MG63 (cell line): ENCODE data around the gene RARRES1. TPM values are rescaled to one million over a fixed set of nuclear protein-coding genes. Genes with fewer than 3 reads are reported as not detected.
A peak's percentile ranks its signal among the peaks of the same experiment; 100 is the strongest.

ENCODE experiments used
- DNase-seq: peaks from one replicate; pipeline ENCODE4 v3.0.0-alpha.2; 2020
- H3K27me3 ChIP-seq: fragments of 250-450 bp; sonication (Bioruptor Pico); 2 replicates; pipeline ENCODE4 v1.5.1; 2020; ENCODE audit warnings: mild to moderate bottlenecking, moderate library complexity
- H3K36me3 ChIP-seq: fragments of 250-450 bp; sonication (Bioruptor Pico); 2 replicates; pipeline ENCODE4 v1.5.1; 2020; ENCODE audit warnings: mild to moderate bottlenecking, moderate library complexity
- H3K4me3 ChIP-seq: fragments of 250-450 bp; sonication (Bioruptor Pico); 2 replicates; pipeline ENCODE4 v1.5.1; 2020; ENCODE audit warnings: mild to moderate bottlenecking, moderate library complexity
- H3K9me3 ChIP-seq: fragments of 250-450 bp; sonication (Bioruptor Pico); 2 replicates; pipeline ENCODE4 v1.5.1; 2020; ENCODE audit warnings: mild to moderate bottlenecking, moderate library complexity
- total RNA-seq: library from RNA; depleted of rRNA; stranded (reverse); fragments of >200 nt; shearing (Covaris generic); gene quantifications from 2 replicates; pipeline ENCODE4 v1.2.3, GENCODE V29; 2014; ENCODE audit warnings: low replicate concordance

The RARRES1 gene
- total RNA-seq, 1 experiment from 2014 or later = not detected

DNA sequence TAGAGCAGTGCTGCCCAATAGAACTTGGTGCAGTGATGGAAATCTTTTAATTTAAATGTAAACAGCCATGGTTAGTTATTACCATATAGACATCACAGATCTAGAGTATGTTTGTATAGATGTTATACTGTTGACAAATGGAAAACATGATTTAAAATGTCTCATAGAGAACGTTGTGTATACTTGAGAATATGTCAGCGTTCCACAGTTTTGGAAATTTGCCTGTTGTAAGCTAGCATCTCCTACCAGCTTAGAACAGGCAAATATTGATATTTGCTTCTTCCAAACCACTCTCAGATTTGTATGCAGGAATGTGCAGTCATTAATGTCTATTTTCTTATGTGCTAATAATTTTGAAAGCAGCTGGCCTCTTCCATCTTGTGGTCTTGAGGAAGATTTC, 51.4 kb downstream of the RARRES1 start:
- Histone ChIP-seq H3K36me3 (peaks cover 71% of the 10 kb centered on the region), H3K27me3 (no peaks in the 10 kb centered on the region), H3K4me3 (no peak overlapping the region), H3K9me3 (no peaks in the 10 kb centered on the region)
- DNase-seq = no peak

DNA sequence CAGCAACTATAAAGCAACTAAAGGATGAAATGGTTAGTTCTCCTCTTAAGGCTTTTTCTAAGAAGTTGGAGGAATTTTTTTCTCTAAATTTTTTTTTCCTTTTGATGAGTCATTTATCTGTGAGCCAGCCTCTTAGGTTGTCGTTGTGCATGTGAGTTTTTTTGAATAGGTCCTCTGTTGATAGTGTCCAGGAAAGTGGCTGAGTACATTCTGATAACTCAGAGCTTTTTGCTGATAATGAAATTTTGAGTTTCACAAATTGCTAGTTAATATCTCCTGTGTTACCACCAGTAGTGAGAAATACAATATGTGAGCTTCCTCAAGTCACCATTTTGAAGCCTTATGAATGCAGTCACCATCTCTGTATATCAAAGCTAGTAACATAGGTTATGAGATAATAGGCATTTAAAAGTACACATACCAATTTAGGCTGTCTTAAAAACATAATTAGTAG, 52.7 kb downstream of the RARRES1 start:
- peaks cover 60% of the 10 kb centered on the region for H3K36me3 ChIP-seq
- no peak overlapping the region for H3K4me3 ChIP-seq
- no peaks in the 10 kb centered on the region for H3K9me3 ChIP-seq
- no peak for DNase-seq
- no peaks in the 10 kb centered on the region for H3K27me3 ChIP-seq

DNA sequence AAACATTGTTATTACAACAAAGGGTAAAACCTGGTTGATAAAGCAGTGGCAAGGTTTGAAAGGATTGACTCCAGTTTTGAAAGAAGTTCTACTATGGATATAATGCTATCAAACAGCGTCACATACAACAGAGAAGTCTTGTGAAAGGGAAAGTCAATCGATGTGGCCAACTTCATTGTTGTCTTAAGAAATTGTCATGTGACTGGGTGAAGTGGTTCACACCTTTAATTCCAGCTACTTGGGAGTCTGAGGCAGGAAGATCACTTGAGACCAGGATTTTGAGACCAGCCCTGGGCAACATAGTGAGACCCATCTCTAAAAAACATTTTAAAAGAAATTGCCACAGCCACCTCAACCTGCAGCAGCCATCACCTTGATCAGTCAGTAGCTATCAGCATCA, 53.6 kb downstream of the RARRES1 start:
- Histone ChIP-seq H3K4me3 (no peak overlapping the region), H3K9me3 (no peaks in the 10 kb centered on the region), H3K36me3 (peaks cover 52% of the 10 kb centered on the region), H3K27me3 (no peaks in the 10 kb centered on the region)
- no peak for DNase-seq

DNA sequence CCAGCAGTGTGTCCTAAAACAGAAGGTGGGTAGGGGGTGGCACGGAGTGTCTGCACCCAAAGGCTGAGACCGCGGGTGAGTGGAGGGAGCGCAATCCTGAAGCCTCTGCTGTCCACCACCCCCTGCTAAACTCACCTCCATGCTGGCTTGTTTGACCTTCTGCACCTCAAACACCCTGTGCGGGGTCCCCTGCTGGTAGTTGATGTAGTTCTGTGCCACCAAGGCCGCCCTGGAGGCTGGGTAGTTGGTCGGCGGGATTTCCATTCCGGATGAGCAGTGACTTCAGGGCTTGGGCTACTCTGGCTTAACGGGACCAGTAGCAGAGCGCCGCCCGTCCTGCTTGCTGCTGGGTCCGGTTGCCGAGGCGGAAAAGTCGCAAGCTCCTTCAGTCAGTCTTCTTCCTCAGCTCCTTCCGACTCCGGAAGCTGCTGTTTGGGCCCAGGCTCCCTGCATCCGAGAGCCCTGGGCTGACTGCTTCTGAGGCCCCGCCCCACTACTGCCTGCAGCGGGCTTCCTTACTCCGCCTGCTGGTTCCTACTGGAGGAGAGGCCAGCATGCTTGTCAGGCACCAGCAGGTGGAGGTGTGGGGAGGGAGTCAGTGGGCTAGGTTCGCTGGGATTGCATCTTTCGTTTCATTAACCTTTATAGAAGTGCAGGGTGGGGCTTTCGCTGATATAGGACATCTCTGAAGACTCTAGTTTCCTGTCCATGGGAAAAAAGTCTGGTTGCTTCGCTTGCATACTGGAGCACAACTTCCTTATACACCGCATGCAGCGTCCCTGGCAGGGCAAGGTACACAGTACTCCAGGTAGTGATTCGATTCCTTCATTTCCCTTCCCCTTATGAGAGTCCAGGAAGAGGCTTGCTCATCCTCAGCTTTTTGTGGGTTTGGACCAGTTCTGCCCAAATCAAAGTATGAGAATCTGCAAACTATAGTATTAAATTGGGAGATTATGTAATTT, 59.8 kb downstream of the RARRES1 start, which contains the start of gene LXN:
Gene LXN, minus strand, starts transcription at position 434 of the 962 bp plus-strand sequence. Its CDS starts 170 bp downstream, at position 264.
- Histone ChIP-seq H3K4me3 (no peak within 1 kb of the TSS), H3K36me3 (peaks cover 49% of the 10 kb centered on the region), H3K27me3 (no peaks in the 10 kb centered on the region), H3K9me3 (no peaks in the 10 kb centered on the region)
- DNase-seq = no peak

DNA sequence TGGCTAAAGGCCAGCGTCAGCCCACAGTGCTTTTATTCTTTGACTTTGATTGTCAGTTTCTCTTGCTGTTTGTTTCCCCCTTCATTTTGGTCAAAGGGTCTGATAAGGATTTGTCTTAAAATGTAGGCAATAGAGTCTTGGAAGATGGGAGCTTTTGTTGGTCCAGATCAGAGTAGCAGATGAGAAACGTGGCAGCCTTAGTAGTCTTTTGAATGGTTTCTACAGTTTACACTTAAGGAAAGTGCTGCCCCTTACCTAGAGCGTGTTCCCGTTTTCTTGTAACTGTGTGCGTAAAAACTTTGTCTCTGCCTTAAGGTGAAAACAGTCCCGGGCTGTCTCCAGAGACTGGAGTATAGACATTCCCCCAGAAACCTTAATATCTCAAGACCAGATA, 60.4 kb downstream of the RARRES1 start:
- Histone ChIP-seq H3K9me3 (no peaks in the 10 kb centered on the region), H3K36me3 (peaks cover 49% of the 10 kb centered on the region), H3K4me3 (no peak overlapping the region), H3K27me3 (no peaks in the 10 kb centered on the region)
- no peak for DNase-seq

DNA sequence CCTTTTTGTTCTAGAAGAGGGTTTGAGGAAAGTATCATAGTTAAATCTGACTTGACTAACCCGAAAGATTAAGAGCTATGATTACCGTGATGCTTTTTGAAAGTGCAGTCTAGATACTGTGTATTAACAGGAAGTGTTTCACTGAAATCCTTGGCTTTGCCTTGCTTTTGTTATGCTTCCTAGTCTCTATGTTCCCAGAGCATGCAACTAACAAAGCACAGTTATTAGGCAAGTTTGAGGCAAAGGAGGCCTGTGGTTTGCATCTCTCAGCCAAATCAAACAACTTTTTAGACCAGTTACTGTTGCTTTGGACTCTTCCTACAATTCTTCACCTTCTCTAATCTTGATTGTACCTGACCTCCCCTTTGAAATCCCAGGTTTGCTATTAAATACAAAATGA, 63.8 kb downstream of the RARRES1 start:
- Histone ChIP-seq H3K4me3 (no peak overlapping the region), H3K36me3 (peaks cover 71% of the 10 kb centered on the region)

DNA sequence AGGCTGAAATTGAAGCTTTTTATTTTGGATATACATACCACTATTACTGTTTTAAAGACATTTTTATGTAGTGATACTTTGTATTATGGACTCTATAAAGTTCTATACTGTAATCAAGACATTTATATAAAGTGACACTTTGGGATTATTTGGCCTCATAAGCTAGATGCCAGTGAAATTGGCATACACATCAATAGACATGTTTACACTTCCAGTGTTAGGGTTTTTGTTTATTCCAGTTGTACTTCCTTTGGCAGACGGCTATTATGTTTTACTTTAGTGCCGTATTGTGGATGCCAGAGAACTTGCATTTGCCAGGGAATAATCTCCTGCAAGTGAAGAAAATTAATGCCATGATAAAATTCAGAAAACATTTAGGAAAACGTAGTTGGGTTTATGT, 65.8 kb downstream of the RARRES1 start:
- Histone ChIP-seq H3K27me3 (no peaks in the 10 kb centered on the region), H3K36me3 (peaks cover 83% of the 10 kb centered on the region), H3K4me3 (no peak overlapping the region), H3K9me3 (no peaks in the 10 kb centered on the region)
- DNase-seq = no peak

More for the DNA sequence above, 63.8 kb downstream of the RARRES1 start:
- H3K27me3 ChIP-seq = no peaks in the 10 kb centered on the region
- H3K9me3 ChIP-seq = no peaks in the 10 kb centered on the region
- no peak for DNase-seq

DNA sequence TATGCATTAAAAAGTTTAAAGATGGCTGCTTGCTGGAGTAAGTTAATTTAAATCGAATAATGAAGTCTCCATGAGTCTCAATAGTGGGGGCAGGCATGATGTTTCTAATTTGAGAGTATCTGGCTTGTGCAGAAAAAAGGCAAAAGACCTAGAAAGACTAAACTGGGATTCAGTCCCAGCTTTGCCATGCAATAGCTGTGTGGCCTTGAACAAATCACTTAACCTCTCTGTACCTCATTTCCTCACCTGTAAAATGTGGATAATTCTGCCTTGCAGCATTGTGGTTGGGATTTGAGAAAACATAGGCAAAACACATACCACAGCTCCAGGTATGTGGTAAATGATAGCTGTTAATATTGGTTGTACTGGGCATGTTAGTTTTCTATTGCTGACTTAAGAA, 68.4 kb downstream of the RARRES1 start:
- no peak for DNase-seq
- Histone ChIP-seq H3K9me3 (no peaks in the 10 kb centered on the region), H3K27me3 (no peaks in the 10 kb centered on the region), H3K4me3 (no peak overlapping the region), H3K36me3 (peaks cover 89% of the 10 kb centered on the region)

DNA sequence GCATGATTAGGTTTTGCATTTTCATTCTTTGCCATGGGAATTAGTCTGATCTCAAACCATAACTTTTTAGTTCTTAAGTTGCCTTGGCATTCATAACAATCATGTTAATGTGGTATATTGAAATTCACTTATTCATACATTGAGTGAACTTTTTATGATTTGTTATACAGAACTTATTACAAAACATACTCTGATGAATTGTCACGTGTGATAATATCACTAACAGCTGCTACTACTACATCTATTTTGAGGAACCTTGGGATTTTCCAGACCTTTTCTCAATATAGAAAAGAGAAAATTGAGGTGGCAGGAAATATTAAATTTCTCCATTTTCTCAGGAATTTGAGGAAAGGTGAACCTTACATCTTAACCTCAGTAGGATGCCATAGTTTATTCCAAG, 69.0 kb downstream of the RARRES1 start:
- Histone ChIP-seq H3K36me3 (peaks cover 87% of the 10 kb centered on the region), H3K4me3 (no peak overlapping the region), H3K27me3 (no peaks in the 10 kb centered on the region), H3K9me3 (no peaks in the 10 kb centered on the region)
- no peak for DNase-seq

DNA sequence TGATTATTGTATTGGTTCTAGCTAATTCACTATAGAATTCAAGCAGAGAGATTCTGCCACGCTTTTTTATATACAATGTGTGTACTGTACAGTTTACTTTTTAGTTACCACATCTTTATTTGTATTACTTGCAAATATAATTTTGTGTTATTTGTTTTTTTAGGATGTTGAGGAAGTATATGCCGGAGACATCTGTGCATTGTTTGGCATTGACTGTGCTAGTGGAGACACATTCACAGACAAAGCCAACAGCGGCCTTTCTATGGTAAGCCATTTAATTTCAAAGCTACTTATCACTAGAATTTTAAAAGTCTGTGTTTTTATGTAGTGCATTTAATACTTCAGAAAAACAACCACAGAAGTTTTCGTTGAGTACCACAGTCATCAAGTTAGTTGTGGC, 71.5 kb downstream of the RARRES1 start:
- no peaks in the 10 kb centered on the region for H3K27me3 ChIP-seq
- H3K9me3 ChIP-seq = no peaks in the 10 kb centered on the region
- no peak for DNase-seq
- peaks cover 81% of the 10 kb centered on the region for H3K36me3 ChIP-seq
- H3K4me3 ChIP-seq = no peak overlapping the region

DNA sequence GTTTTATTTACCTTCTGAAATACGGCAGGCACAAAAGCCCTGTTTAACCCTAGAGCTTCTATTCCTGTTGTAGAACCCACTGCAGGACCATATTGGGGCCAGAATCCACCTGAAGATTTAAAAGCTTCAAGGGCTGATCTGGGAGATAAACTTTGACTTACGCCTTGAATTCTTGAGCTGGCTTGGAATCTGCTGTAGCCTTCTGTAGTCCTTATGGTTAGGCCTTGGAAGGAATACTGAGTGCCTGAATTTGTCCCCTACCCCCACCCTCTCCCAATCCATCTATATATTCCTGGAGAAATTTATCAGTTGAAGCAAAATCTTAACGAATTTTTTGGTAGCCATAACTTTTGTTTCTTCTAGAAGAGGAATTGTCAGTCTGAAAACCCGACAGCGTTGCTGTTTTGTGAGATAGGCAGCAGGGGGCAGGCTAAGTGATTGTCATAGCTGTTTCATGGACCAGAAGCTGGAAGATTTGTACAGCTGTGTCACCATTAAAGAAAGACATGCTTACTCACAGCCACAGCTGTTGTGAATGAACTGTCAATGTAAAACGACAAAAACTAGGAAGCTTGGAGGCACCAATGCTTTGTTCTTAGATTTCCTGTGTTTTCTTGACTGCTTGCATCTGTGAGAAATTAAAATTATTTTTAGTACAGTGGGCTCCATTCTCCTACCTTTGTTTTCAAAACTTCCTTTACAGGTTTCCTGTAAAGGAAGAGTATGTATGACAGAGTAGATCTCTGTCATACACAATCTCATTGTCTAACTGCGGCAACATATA, 72.6 kb downstream of the RARRES1 start:
- Histone ChIP-seq H3K9me3 (no peaks in the 10 kb centered on the region), H3K36me3 (peaks cover 82% of the 10 kb centered on the region), H3K4me3 (no peak overlapping the region), H3K27me3 (no peaks in the 10 kb centered on the region)
- DNase-seq = peak; percentile 52

DNA sequence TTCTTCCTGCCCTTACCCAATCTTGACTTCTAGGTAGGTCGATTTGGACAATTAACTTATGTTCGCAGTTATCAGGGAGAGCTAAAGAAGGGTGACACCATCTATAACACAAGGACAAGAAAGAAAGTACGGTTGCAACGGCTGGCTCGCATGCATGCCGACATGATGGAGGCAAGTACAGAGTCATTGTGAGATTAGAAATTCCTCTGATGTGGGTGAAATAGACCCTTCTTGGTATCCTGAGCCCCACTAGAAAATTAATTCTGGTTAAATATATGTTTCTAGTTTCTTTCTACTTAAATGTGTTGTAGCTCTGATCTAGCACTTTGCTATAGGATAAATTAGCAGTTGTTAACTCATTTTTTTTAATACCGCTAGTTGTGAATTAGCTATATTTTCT, 73.4 kb downstream of the RARRES1 start:
- H3K4me3 ChIP-seq = no peak overlapping the region
- H3K27me3 ChIP-seq = no peaks in the 10 kb centered on the region
- no peak for DNase-seq
- peaks cover 84% of the 10 kb centered on the region for H3K36me3 ChIP-seq
- H3K9me3 ChIP-seq = no peaks in the 10 kb centered on the region

DNA sequence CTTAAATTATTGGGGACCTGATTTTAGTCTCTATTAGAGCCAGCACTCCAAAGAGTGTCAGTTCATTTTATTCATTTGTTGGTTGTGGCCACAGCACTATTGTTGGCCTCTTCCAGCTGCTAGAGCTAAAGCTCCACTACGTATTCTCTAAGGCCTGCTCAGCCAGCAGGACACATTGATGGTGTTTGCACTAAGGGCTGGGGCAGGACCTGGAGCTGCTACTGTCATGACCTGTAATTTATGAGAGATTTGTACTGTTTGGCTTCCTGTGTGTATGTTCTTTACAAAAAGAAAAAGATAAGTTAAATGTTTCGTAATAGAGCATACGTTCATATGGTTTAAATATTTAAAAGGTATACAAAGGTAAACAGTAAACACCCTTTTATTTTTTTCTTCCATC, 79.8 kb downstream of the RARRES1 start:
- Histone ChIP-seq H3K36me3 (peaks cover 82% of the 10 kb centered on the region), H3K4me3 (no peak overlapping the region)

DNA sequence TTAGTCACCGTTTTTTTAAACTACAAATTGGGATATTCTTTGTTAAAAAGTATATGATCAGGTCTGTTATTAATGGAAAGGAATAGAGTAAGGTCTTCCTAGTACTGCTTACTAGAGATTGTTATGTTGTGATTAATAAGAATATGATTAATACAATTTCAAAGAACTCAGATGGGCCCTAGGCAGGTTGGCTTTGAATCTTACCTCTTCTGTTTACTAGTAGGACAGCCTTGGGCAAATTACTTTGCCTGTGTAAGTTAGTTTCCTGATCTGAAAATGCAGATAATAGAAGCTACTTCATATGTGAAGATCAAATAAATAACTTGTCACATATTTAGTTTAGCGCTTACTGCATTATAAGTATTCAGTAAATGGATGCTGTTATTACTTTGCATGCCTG, 81.1 kb downstream of the RARRES1 start:
- no peaks in the 10 kb centered on the region for H3K27me3 ChIP-seq
- peaks cover 81% of the 10 kb centered on the region for H3K36me3 ChIP-seq
- H3K4me3 ChIP-seq = no peak overlapping the region
- no peaks in the 10 kb centered on the region for H3K9me3 ChIP-seq
- no peak for DNase-seq

More for the DNA sequence above, 79.8 kb downstream of the RARRES1 start:
- no peak for DNase-seq
- Histone ChIP-seq H3K9me3 (no peaks in the 10 kb centered on the region), H3K27me3 (no peaks in the 10 kb centered on the region)

DNA sequence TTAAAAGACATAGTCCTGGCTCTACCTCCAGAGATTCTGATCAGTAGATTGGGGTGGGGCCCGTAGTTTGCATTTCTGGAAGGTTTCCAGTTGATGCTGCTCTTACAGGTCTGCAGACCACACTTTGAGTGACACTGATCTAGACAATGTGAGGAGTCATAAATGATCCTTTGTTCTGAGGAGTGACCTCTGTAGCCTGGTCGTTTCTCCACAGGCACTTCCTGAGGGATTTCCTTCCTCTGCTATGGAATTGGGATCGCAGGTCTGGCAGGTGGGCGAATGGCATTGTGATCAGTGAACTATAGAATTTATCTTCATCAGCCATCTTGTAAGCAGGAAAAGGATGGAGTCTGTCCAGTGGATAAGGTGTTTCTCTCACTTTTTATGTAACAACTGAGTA, 82.5 kb downstream of the RARRES1 start:
- Histone ChIP-seq H3K36me3 (peaks cover 73% of the 10 kb centered on the region), H3K4me3 (no peak overlapping the region)
- DNase-seq = no peak

More for the DNA sequence above, 82.5 kb downstream of the RARRES1 start:
- Histone ChIP-seq H3K9me3 (no peaks in the 10 kb centered on the region), H3K27me3 (no peaks in the 10 kb centered on the region)
